ENCODE results near the gene UBIAD1.

DNA sequence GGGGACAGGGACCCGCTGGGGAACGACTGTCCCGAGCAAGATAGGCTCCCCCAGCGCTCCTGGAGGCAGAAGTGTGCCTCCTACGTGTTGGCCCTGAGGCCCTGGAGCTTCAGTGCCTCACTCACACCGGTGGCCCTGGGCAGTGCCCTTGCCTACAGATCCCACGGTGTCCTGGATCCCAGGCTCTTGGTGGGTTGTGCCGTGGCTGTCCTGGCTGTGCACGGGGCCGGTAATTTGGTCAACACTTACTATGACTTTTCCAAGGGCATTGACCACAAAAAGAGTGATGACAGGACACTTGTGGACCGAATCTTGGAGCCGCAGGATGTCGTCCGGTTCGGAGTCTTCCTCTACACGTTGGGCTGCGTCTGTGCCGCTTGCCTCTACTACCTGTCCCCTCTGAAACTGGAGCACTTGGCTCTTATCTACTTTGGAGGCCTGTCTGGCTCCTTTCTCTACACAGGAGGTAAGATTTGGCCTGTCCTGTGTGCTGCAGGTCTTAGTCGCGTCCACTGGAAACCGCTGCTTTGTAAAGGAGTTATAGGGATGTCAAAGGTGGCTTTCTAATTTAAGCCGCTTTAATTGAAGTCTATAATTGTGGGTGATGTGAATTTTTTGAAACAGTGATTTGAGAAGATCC lies 717 bp downstream of the UBIAD1 start:
- TF ChIP-seq, protein P1, sequence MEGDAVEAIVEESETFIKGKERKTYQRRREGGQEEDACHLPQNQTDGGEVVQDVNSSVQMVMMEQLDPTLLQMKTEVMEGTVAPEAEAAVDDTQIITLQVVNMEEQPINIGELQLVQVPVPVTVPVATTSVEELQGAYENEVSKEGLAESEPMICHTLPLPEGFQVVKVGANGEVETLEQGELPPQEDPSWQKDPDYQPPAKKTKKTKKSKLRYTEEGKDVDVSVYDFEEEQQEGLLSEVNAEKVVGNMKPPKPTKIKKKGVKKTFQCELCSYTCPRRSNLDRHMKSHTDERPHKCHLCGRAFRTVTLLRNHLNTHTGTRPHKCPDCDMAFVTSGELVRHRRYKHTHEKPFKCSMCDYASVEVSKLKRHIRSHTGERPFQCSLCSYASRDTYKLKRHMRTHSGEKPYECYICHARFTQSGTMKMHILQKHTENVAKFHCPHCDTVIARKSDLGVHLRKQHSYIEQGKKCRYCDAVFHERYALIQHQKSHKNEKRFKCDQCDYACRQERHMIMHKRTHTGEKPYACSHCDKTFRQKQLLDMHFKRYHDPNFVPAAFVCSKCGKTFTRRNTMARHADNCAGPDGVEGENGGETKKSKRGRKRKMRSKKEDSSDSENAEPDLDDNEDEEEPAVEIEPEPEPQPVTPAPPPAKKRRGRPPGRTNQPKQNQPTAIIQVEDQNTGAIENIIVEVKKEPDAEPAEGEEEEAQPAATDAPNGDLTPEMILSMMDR (IDR thresholded peaks at IDR 0.05; ENCODE audit: insufficient read depth, low read length, poor library complexity, severe bottlenecking), result no peak
- no peak for TF ChIP-seq EZH2phosphoT487 (conservative IDR thresholded peaks at IDR 0.05; ENCODE audit: low read length)

Measured in SU-DHL-6 (cell line).